ENCODE results near the gene PDSS2. TPM values are rescaled to one million over a fixed set of nuclear protein-coding genes. Genes with fewer than 3 reads are reported as not detected.

The PDSS2 gene
- total and polyA plus RNA-seq, 2 of the 8 experiments (the other 6 are each of a cell fraction or from before 2014, with no cell fraction given), result 10.7 to 16.1 TPM

DNA sequence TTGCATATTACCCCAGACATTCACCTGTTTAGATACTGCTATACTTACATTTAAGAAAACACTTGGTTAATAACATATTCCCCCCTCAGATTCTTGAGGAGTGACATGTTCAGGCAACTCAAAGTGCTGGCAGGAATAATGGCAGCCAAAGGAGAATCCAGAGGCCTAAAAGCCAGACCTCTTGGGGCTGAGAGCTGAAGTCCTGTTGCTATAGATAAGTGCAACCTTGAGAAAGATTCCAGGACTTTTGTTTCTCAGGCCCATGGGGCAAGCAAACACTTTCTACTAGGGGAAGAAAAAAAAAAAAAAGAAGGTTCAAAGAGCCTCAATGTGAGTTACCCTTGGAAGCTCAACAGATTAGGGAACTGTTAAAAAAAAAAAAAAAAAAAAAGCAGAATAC is 211.2 kb downstream of the PDSS2 start:
- Histone ChIP-seq H3K79me2 (ENCODE audit: control insufficient read depth in 1 of 2, insufficient read depth in 2 of 2, low read length in 2 of 2) (no peaks in the 10 kb centered on the region), H3K23me2 (ENCODE audit: low read depth, low read length) (no peaks in the 10 kb centered on the region), H3K56ac (replicated peaks; ENCODE audit: insufficient read length, low read depth, low read length) (no peak overlapping the region), H2BK120ac (replicated peaks; ENCODE audit: low read depth, low read length) (no peak overlapping the region), H3K18ac (ENCODE audit: extremely low read depth, low read length) (no peak overlapping the region), H3K4me2 (ENCODE audit: insufficient read depth in 1 of 2, low read depth in 2 of 2, low read length in 2 of 2) (no peak overlapping the region), H2BK15ac (ENCODE audit: low read length) (no peak overlapping the region), H3K4me1 (replicated peaks in 1 of 4; ENCODE audit: control insufficient read depth in 3 of 4, insufficient read depth in 4 of 4, low read length in 3 of 4) (no peaks in the 10 kb centered on the region), H3K4me3 (ENCODE audit: extremely low read depth in 1 of 4, insufficient read depth in 2 of 4, low read depth in 3 of 4, low read length in 4 of 4) (no peak overlapping the region), H3K23ac (ENCODE audit: insufficient read length) (no peak overlapping the region), H3K9me3 (ENCODE audit: insufficient read depth in 2 of 2, low read depth in 1 of 2, low read length in 1 of 2) (no peaks in the 10 kb centered on the region), H2AFZ (ENCODE audit: low read length) (no peak overlapping the region), H4K5ac (ENCODE audit: insufficient read length, low read depth, low read length) (no peak overlapping the region), H4K8ac (ENCODE audit: extremely low read depth, insufficient read depth, low read length) (no peak overlapping the region), H2BK12ac (ENCODE audit: low read depth, low read length) (no peak overlapping the region), H3K4ac (replicated peaks; ENCODE audit: insufficient read length, low read depth, low read length) (no peak overlapping the region), H4K20me1 (replicated peaks in 1 of 2; ENCODE audit: control insufficient read depth in 1 of 2, insufficient read depth in 2 of 2, low read length in 2 of 2) (no peaks in the 10 kb centered on the region), H3K36me3 (ENCODE audit: control insufficient read depth in 2 of 4, insufficient read depth in 4 of 4, low read length in 3 of 4) (peaks cover 0 to 3% (median 0%) of the 10 kb centered on the region in 4 experiments; a peak in 1 of 8 replicates), H2BK20ac (ENCODE audit: low read length) (no peak overlapping the region), H3K14ac (ENCODE audit: insufficient read length) (no peak overlapping the region), H2BK5ac (ENCODE audit: low read depth, low read length) (no peak overlapping the region), H3K9ac (replicated peaks in 1 of 4; ENCODE audit: extremely low read depth in 1 of 4, low read depth in 3 of 4, low read length in 3 of 4) (no peak overlapping the region), H3K27ac (ENCODE audit: low read depth, low read length) (no peak overlapping the region), H2AK5ac (ENCODE audit: low read depth, low read length) (no peak overlapping the region), H3K27me3 (replicated peaks in 1 of 4; ENCODE audit: control insufficient read depth in 3 of 4, extremely low read depth in 1 of 4, insufficient read depth in 3 of 4, low read length in 3 of 4) (no peaks in the 10 kb centered on the region), H3K79me1 (ENCODE audit: low read depth, low read length) (no peaks in the 10 kb centered on the region), H4K91ac (replicated peaks; ENCODE audit: insufficient read length, low read length) (no peak overlapping the region)
- TF ChIP-seq CEBPB (IDR thresholded peaks at IDR 0.05; ENCODE audit: low read depth, low read length), result no peak
- no peak for TF ChIP-seq KDM1A (IDR thresholded peaks at IDR 0.05; ENCODE audit: borderline replicate concordance, low read length)
- FAIRE-seq (no peak), DNase-seq (ENCODE audit: low read depth in 1 of 2, low spot score in 2 of 2) (no peak)
- ChIA-PET CTCF (ENCODE audit: partially characterized antibody) (interaction anchor here (0.6 to 1.2 kb wide), 3 partner anchors 25 to 407 kb away, joined by 3 read pairs; no protein-coding TSS in a partner anchor), POLR2A (ENCODE audit: partially characterized antibody) (interaction anchor here (0.7 to 0.9 kb wide), 2 partner anchors 12 to 23 kb away, joined by 3 read pairs; no protein-coding TSS in a partner anchor)
